HG03442 (cell line): Measurements from ENCODE around the gene SIGLEC7.

Source experiments
- ATAC-seq: cut with Tn5 transposase; IDR thresholded peaks from one replicate; pipeline ENCODE4 v1.9.1; 2021; ENCODE audit warnings: mild to moderate bottlenecking, moderate library complexity; ENCODE audit not compliant: unreplicated experiment

SIGLEC7 gene

GRCh38 chr19:51142119-51142518, at the start of gene SIGLEC7:
TSS of gene SIGLEC7 (plus strand) at chr19:51142301. CDS start at chr19:51142370, 69 bp downstream.
- no peak for ATAC-seq

- no peak for ATAC-seq
These were observed 49.0 kb upstream of the SIGLEC7 start for GRCh38 chr19:51093101-51093500.

- ATAC-seq: no peak
These were observed 48.4 kb upstream of the SIGLEC7 start for GRCh38 chr19:51093510-51094345.

- ATAC-seq: no peak
These were observed 47.3 kb upstream of the SIGLEC7 start for GRCh38 chr19:51094696-51095279.

GRCh38 chr19:51096473-51097165, 45.5 kb upstream of the SIGLEC7 start:
- no peak for ATAC-seq

- no peak for ATAC-seq
These were observed 44.8 kb upstream of the SIGLEC7 start for GRCh38 chr19:51097166-51097738.

- no peak for ATAC-seq
These were observed 44.3 kb upstream of the SIGLEC7 start for GRCh38 chr19:51097796-51098195.

GRCh38 chr19:51098365-51099046, 43.6 kb upstream of the SIGLEC7 start:
- ATAC-seq: no peak

GRCh38 chr19:51099047-51099382, 43.1 kb upstream of the SIGLEC7 start:
- ATAC-seq: no peak

- ATAC-seq: no peak
These were observed 41.5 kb upstream of the SIGLEC7 start for GRCh38 chr19:51100601-51101000.

- ATAC-seq: no peak
These were observed 40.8 kb upstream of the SIGLEC7 start for GRCh38 chr19:51101171-51101865.

GRCh38 chr19:51102991-51103390, 39.1 kb upstream of the SIGLEC7 start:
- no peak for ATAC-seq

GRCh38 chr19:51103926-51104341, 38.2 kb upstream of the SIGLEC7 start:
- no peak for ATAC-seq

- ATAC-seq: no peak
These were observed 34.6 kb upstream of the SIGLEC7 start for GRCh38 chr19:51107406-51108065.

- ATAC-seq: peak; percentile 92
These were observed 33.9 kb upstream of the SIGLEC7 start, which contains the start of gene CTU1 for GRCh38 chr19:51108066-51108804. TSS of gene CTU1 (minus strand) at chr19:51108409. CDS start at chr19:51104569, 3,840 bp downstream.

- peak; percentile 23 for ATAC-seq
These were observed 33.3 kb upstream of the SIGLEC7 start for GRCh38 chr19:51108805-51109146.

GRCh38 chr19:51110666-51110971, 31.5 kb upstream of the SIGLEC7 start:
- ATAC-seq: no peak

- no peak for ATAC-seq
These were observed 30.5 kb upstream of the SIGLEC7 start for GRCh38 chr19:51111606-51112005.

GRCh38 chr19:51114087-51114729, 27.9 kb upstream of the SIGLEC7 start:
- ATAC-seq: no peak
